ENCODE data around the gene ZNF341. TPM values are rescaled to one million over a fixed set of nuclear protein-coding genes. Genes with fewer than 3 reads are reported as not detected.
A peak's percentile ranks its signal among the peaks of the same experiment; 100 is the strongest.

Gene ZNF341
- total RNA-seq, 1 donor from 2014 or later: 1.8 TPM

- no peak for TF ChIP-seq CTCF (IDR thresholded peaks at IDR 0.05; ENCODE audit: borderline replicate concordance)
- Histone ChIP-seq H3K36me3 (peaks cover 4% of the 10 kb centered on the region), H3K9me3 (replicated peaks) (no peaks in the 10 kb centered on the region), H3K4me3 (no peak overlapping the region), H3K27me3 (ENCODE audit: low read depth) (no peaks in the 10 kb centered on the region), H3K4me1 (peaks cover 99% of the 10 kb centered on the region), H3K27ac (replicated peaks) (no peak overlapping the region)
- DNase-seq: no peak
- intact Hi-C loops (cut with micrococcal nuclease): no loop called here
These were observed 84.4 kb downstream of the ZNF341 start for GRCh38 chr20:33816191-33816590.

- H3K36me3 ChIP-seq: peaks cover 4% of the 10 kb centered on the region
- intact Hi-C loops (cut with micrococcal nuclease): no loop called here
- no peaks in the 10 kb centered on the region for H3K27me3 ChIP-seq (ENCODE audit: low read depth)
- no peak for DNase-seq
- H3K4me3 ChIP-seq: no peak overlapping the region
- TF ChIP-seq CTCF (IDR thresholded peaks at IDR 0.05; ENCODE audit: borderline replicate concordance): no peak
- H3K9me3 ChIP-seq (replicated peaks): no peaks in the 10 kb centered on the region
- H3K27ac ChIP-seq (replicated peaks): no peak overlapping the region
- H3K4me1 ChIP-seq: peaks cover 100% of the 10 kb centered on the region
These were observed 85.6 kb downstream of the ZNF341 start for GRCh38 chr20:33817411-33817810.

GRCh38 chr20:33819456-33819855 lies 87.7 kb downstream of the ZNF341 start:
- no peak for DNase-seq
- peaks cover 4% of the 10 kb centered on the region for H3K36me3 ChIP-seq
- no peaks in the 10 kb centered on the region for H3K27me3 ChIP-seq (ENCODE audit: low read depth)
- H3K9me3 ChIP-seq (replicated peaks): no peaks in the 10 kb centered on the region
- TF ChIP-seq CTCF (IDR thresholded peaks at IDR 0.05; ENCODE audit: borderline replicate concordance): no peak
- peaks cover 100% of the 10 kb centered on the region for H3K4me1 ChIP-seq
- H3K4me3 ChIP-seq: no peak overlapping the region
- peak overlapping the region; percentile 52 for H3K27ac ChIP-seq (replicated peaks)
- intact Hi-C loops (cut with micrococcal nuclease): no loop called here

GRCh38 chr20:33820362-33820761 lies 88.6 kb downstream of the ZNF341 start:
- peaks cover 100% of the 10 kb centered on the region for H3K4me1 ChIP-seq
- intact Hi-C loops (cut with micrococcal nuclease): no loop called here

GRCh38 chr20:33821270-33821836 lies 89.6 kb downstream of the ZNF341 start:
- peaks cover 100% of the 10 kb centered on the region for H3K4me1 ChIP-seq
- no peak for TF ChIP-seq CTCF (IDR thresholded peaks at IDR 0.05; ENCODE audit: borderline replicate concordance)
- no peaks in the 10 kb centered on the region for H3K27me3 ChIP-seq (ENCODE audit: low read depth)
- no peaks in the 10 kb centered on the region for H3K36me3 ChIP-seq
- intact Hi-C loops (cut with micrococcal nuclease): no loop called here
- H3K27ac ChIP-seq (replicated peaks): peak overlapping the region; percentile 68
- no peaks in the 10 kb centered on the region for H3K9me3 ChIP-seq (replicated peaks)
- no peak for DNase-seq
- no peak overlapping the region for H3K4me3 ChIP-seq

More at GRCh38 chr20:33820362-33820761, 88.6 kb downstream of the ZNF341 start:
- Histone ChIP-seq H3K27ac (replicated peaks) (peak overlapping the region; percentile 52), H3K9me3 (replicated peaks) (no peaks in the 10 kb centered on the region), H3K4me3 (no peak overlapping the region), H3K36me3 (peaks cover 3% of the 10 kb centered on the region), H3K27me3 (ENCODE audit: low read depth) (no peaks in the 10 kb centered on the region)
- TF ChIP-seq CTCF (IDR thresholded peaks at IDR 0.05; ENCODE audit: borderline replicate concordance): no peak
- no peak for DNase-seq
